ENCODE results near the gene NEK6. TPM values are rescaled to one million over a fixed set of nuclear protein-coding genes. Genes with fewer than 3 reads are reported as not detected.

The NEK6 gene
- total RNA-seq, 1 experiment from 2014 or later = 21.1 TPM

GRCh38 chr9:124321935-124322334, 64.2 kb downstream of the NEK6 start:
- H3K9me2 ChIP-seq (replicated peaks; ENCODE audit: low read length) = no peaks in the 10 kb centered on the region
- no TSS peak for BruUV-seq (replicated peaks)
- H3K27ac ChIP-seq (ENCODE audit: low read length) = no peak overlapping the region
- ChIA-PET CTCF (no interaction called here), POLR2A (ENCODE audit: unreplicated experiment) (no interaction called here)
- no peak overlapping the region for H3K4me2 ChIP-seq (ENCODE audit: low read length)
- no peaks in the 10 kb centered on the region for H4K20me1 ChIP-seq (ENCODE audit: low read length)
- H2AFZ ChIP-seq (ENCODE audit: low read length) = no peak overlapping the region
- no peak overlapping the region for H3K4me3 ChIP-seq (ENCODE audit: low read length)
- ATAC-seq = no peak
- TF ChIP-seq EZH2phosphoT487 (IDR thresholded peaks at IDR 0.05; ENCODE audit: borderline replicate concordance, low read length) (no peak), EZH2 (IDR thresholded peaks at IDR 0.05; ENCODE audit: low read length, unreplicated experiment) (no peak)
- TF ChIP-seq, protein P1, sequence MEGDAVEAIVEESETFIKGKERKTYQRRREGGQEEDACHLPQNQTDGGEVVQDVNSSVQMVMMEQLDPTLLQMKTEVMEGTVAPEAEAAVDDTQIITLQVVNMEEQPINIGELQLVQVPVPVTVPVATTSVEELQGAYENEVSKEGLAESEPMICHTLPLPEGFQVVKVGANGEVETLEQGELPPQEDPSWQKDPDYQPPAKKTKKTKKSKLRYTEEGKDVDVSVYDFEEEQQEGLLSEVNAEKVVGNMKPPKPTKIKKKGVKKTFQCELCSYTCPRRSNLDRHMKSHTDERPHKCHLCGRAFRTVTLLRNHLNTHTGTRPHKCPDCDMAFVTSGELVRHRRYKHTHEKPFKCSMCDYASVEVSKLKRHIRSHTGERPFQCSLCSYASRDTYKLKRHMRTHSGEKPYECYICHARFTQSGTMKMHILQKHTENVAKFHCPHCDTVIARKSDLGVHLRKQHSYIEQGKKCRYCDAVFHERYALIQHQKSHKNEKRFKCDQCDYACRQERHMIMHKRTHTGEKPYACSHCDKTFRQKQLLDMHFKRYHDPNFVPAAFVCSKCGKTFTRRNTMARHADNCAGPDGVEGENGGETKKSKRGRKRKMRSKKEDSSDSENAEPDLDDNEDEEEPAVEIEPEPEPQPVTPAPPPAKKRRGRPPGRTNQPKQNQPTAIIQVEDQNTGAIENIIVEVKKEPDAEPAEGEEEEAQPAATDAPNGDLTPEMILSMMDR (conservative IDR thresholded peaks at IDR 0.05; ENCODE audit: low read depth, low read length) = no peak
- H3K4me1 ChIP-seq (ENCODE audit: insufficient read depth, low read length) = no peaks in the 10 kb centered on the region
- no peaks in the 10 kb centered on the region for H3K9me3 ChIP-seq (ENCODE audit: low read length)
- H3K36me3 ChIP-seq (ENCODE audit: low read depth, low read length) = no peaks in the 10 kb centered on the region; the same call in 1 of the 2 replicates
- no peak overlapping the region for H3K9ac ChIP-seq (ENCODE audit: low read length)
- intact Hi-C loops (cut with micrococcal nuclease) = loop anchor here (5.0 kb wide), 1 partner anchor 195 kb away; no protein-coding TSS in a partner anchor
- no peaks in the 10 kb centered on the region for H3F3A ChIP-seq (ENCODE audit: low read length, unreplicated experiment)
- no peaks in the 10 kb centered on the region for H3K27me3 ChIP-seq (ENCODE audit: low read length)
- no peaks in the 10 kb centered on the region for H3K79me2 ChIP-seq (ENCODE audit: low read length)
- DNase-seq = no peak

GRCh38 chr9:124322618-124323432, 65.1 kb downstream of the NEK6 start:
- no peaks in the 10 kb centered on the region for H4K20me1 ChIP-seq (ENCODE audit: low read length)
- POLR2A ChIA-PET (ENCODE audit: unreplicated experiment) = no interaction called here
- no peaks in the 10 kb centered on the region for H3K9me2 ChIP-seq (replicated peaks; ENCODE audit: low read length)
- H3K36me3 ChIP-seq (ENCODE audit: low read depth, low read length) = no peaks in the 10 kb centered on the region; the same call in 1 of the 2 replicates
- DNase-seq = no peak
- no peaks in the 10 kb centered on the region for H3K4me1 ChIP-seq (ENCODE audit: insufficient read depth, low read length)
- no peaks in the 10 kb centered on the region for H3K79me2 ChIP-seq (ENCODE audit: low read length)
- CTCF ChIA-PET = no interaction called here
- no peak overlapping the region for H3K4me2 ChIP-seq (ENCODE audit: low read length)
- no peak overlapping the region for H2AFZ ChIP-seq (ENCODE audit: low read length)
- no peaks in the 10 kb centered on the region for H3F3A ChIP-seq (ENCODE audit: low read length, unreplicated experiment)
- no peaks in the 10 kb centered on the region for H3K9me3 ChIP-seq (ENCODE audit: low read length)
- no peak overlapping the region for H3K4me3 ChIP-seq (ENCODE audit: low read length)
- H3K27me3 ChIP-seq (ENCODE audit: low read length) = no peaks in the 10 kb centered on the region
- ATAC-seq = no peak
- intact Hi-C loops (cut with micrococcal nuclease) = loop anchor here (5.0 kb wide), 1 partner anchor 196 kb away; no protein-coding TSS in a partner anchor
- TF ChIP-seq EZH2phosphoT487 (IDR thresholded peaks at IDR 0.05; ENCODE audit: borderline replicate concordance, low read length) (no peak), EZH2 (IDR thresholded peaks at IDR 0.05; ENCODE audit: low read length, unreplicated experiment) (no peak)
- TF ChIP-seq, protein P1 (conservative IDR thresholded peaks at IDR 0.05; ENCODE audit: low read depth, low read length) = no peak
- H3K9ac ChIP-seq (ENCODE audit: low read length) = no peak overlapping the region
- H3K27ac ChIP-seq (ENCODE audit: low read length) = no peak overlapping the region
- BruUV-seq (replicated peaks) = no TSS peak

- H3K9ac ChIP-seq (ENCODE audit: low read length) = no peak overlapping the region
- POLR2A ChIA-PET (ENCODE audit: unreplicated experiment) = no interaction called here
Measured at GRCh38 chr9:124323904-124324303, 66.2 kb downstream of the NEK6 start.

More at GRCh38 chr9:124323904-124324303, 66.2 kb downstream of the NEK6 start:
- no peak for DNase-seq
- Histone ChIP-seq H3K4me3 (ENCODE audit: low read length) (no peak overlapping the region), H3K36me3 (ENCODE audit: low read depth, low read length) (no peaks in the 10 kb centered on the region; the same call in 1 of the 2 replicates), H3K4me1 (ENCODE audit: insufficient read depth, low read length) (no peaks in the 10 kb centered on the region), H3F3A (ENCODE audit: low read length, unreplicated experiment) (no peaks in the 10 kb centered on the region), H4K20me1 (ENCODE audit: low read length) (no peaks in the 10 kb centered on the region), H3K27me3 (ENCODE audit: low read length) (no peaks in the 10 kb centered on the region), H3K9me2 (replicated peaks; ENCODE audit: low read length) (no peaks in the 10 kb centered on the region), H3K9me3 (ENCODE audit: low read length) (no peaks in the 10 kb centered on the region), H3K27ac (ENCODE audit: low read length) (no peak overlapping the region), H3K4me2 (ENCODE audit: low read length) (no peak overlapping the region), H2AFZ (ENCODE audit: low read length) (no peak overlapping the region), H3K79me2 (ENCODE audit: low read length) (no peaks in the 10 kb centered on the region)
- BruUV-seq (replicated peaks) = no TSS peak
- no peak for ATAC-seq
- TF ChIP-seq EZH2phosphoT487 (IDR thresholded peaks at IDR 0.05; ENCODE audit: borderline replicate concordance, low read length) (no peak), EZH2 (IDR thresholded peaks at IDR 0.05; ENCODE audit: low read length, unreplicated experiment) (no peak)
- TF ChIP-seq, protein P1 (conservative IDR thresholded peaks at IDR 0.05; ENCODE audit: low read depth, low read length) = no peak
- intact Hi-C loops (cut with micrococcal nuclease) = loop anchor here (5.0 kb wide), 1 partner anchor 197 kb away; no protein-coding TSS in a partner anchor
- CTCF ChIA-PET = no interaction called here
